NCI-H345 treated with DMSO at 0.1 percent for 48 hours (cell line): ENCODE data around the gene ZC3H12A.
"Not testable (repeated sequence)": the region's sequence is repeated elsewhere in the genome, so short reads cannot be mapped to it uniquely, and the experiment has no call there.

Source experiments
- DNase-seq: peaks from one replicate; lab custom pipeline; 2025; ENCODE audit not compliant: unreplicated experiment; lab: John Stamatoyannopoulos, UW

ZC3H12A gene

DNA sequence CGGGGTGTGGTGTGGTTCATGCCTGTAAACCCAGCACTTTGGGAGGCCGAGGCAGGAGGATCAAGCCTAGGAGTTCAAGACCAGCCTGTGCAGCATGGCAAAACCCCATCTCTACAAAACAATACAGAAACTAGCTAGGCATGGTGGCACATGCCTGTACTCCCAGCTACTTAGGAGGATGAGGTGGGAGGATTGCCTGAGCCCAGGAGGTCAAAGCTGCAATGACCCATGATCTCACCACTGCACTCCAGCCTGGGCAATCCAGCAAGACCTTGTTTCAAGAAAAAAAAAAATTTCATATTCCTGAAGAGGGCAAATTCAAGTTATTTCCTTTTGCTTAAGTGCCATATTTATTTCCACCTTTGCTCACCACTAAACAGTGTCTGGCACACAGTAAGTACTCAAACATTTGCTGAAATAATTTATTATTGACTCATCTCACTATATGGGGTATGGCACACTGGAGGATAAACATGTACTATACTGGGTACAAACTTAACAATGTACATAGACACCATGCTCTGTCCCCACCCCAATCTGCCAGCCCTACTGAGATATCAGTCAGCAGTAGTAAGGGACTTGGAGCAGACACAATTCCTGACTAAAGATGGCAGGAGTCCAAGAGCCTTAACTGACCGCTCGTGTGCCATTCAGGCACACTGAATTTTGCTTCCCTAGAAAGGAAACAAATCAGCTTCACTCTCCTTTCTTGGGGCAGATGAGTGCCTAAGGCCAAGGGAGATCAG, 24.7 kb downstream of the ZC3H12A start:
- DNase-seq: no peak

DNA sequence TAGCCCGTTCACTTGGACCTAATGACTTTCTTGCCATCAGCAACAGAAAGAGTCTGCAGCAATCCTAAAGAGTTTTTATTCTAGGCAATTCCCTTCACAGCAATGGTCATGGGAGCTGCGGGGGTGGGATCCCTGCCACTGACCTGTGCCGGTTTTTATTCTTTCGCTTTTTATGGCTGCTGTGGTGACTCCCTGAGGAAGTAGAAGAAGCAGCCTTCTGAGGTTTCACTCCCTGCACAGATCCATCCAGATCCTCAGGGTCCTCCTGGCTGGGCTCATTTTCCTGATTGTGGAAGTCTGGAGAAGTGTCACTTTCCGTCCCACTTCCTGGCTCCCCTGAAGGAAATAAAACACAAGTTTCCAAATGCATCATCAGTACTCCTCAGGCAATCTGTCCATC, 27.3 kb downstream of the ZC3H12A start:
- no peak for DNase-seq

DNA sequence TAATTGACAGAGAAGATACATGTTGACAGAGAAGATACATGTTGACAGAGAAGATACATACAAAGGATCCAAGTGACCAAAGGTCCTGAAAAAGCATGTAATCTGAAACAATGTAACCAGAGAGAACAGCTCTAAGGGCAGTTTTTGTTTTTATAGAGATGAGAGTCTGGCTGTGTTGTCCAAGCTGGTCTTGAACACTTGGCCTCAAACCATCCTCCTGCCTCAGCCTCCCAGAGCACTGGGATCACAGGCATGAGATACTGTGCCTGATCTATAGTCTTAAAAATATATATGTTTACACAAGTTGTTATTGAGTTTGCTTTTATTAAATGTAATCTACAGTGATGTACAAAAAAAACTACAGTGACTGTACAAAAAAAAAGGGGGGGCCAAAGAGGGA, 27.7 kb downstream of the ZC3H12A start:
- no peak for DNase-seq

DNA sequence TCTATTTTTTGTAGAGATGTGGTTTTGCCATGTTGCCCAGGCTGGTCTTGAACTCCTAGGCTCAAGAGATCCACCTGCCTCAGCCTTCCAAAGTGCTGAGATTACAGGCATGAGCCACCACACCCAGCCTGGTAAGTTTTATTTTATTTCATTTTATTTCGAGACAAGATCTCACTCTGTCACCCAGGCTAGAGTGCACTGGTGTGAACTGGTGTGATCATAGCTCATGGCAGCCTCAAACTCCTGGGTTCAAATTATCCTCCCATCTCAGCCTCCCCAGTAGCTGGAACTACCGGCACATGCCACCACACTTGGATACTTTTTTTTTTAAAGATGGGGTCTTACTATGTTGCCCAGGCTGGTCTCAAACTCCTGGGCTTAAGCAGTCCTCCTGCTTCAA, 28.4 kb downstream of the ZC3H12A start:
- not testable (repeated sequence) for DNase-seq

DNA sequence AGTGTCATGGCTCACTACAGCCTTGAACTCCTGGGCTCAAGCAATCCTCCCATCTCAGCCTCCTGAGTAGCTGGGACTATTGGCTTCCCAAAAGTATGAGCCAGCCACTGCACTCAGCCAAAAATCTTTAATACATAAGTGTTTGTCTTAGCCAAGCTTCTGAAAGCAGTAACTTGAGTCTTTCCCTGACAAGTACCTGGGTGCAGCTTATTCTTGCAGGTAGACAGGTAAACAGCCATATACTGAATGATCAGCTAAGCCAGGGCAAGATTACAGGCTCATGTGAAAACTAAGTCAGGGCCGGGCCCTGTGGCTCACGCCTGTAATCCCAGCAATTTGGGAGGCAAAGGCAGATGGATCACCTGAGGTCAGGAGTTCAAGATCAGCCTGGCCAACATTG, 32.4 kb downstream of the ZC3H12A start:
- DNase-seq: no peak

DNA sequence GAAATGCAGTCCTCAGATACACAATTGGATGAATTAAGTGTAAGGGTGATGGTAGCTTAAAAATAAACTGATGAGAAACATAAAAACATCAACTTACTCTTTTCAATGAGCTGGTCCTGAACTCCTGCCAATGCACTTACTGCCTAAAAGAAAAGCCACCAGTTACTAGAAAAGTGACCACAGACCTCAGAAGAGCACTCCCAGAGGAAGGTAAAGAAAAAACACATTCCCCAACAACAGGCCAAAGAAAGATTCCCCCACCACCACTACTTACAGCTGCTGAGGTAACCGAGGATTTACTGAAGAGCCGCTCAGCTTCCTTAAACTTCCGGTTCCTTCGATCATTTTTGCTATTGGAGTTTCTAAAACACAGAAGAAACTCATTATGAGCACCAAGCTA, 34.8 kb downstream of the ZC3H12A start:
- DNase-seq: no peak

DNA sequence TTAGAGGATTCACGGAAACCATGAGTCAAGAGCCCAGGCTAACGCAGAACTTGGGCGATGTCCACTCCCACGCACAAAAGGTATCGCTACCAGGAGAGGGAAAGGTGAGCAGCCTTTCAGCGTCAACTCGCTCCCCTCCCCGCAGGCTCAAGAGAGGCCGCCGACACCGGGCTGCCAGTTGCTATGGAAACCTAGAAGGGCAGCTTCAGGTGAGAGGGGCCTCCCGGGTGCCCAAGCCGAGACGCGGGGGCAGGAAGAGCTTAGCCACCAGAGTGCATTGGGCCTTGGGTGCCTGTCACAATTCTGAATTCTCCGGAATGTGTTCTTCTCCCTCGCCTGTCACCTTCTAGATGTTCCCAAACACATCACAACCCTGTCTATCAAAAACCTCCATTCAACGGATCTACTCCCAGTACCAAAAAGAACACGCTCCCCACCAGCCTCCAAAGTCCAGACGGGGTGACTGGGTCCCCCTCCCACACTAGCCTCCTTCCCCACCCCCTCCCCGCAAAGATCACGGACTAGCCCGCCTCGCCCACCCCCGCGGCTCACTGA, 39.5 kb downstream of the ZC3H12A start:
- DNase-seq: peak; percentile 15

DNA sequence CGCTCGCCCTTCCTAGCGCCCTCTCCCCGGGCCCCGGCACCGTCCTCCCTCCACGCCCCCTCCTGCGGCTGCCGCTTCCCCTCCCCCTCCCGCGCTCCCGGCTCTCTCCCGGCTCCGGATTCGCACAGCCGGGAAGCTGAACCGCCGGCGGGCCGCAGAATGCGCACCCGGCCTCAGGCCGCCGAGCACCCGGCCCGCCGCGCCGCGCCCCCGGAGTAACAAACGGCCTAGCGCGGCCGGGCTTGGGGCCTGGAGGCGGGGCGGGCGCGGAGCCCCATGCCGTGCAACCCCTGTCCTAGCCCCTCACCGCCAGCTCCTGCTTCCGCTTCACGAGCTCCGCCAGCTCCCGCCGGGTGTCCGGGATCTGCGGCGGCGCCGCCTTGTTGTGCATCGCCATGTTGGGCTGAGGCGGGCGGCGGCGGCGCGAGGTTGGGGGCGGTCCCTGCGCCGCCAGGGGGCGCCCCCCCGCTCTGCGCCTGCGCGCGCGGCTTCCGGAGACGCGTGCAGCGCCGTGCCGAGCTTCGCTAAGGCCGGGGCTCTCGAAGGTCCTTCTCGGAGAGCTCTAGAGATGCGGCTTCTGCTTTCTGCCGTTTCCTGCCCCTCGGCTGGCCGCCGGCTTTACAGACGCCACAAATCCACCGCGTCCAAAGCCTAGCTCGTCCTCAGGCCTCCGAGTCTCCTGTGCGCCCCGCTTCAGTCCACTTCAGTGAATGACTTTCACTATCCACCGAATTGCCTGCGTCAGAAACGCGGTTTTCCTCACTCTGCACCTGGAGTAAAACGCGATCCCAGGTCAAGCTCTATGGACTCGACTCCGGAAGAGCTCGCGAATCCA, 40.2 kb downstream of the ZC3H12A start, which contains the start of gene MEAF6:
Gene MEAF6 (minus strand): TSS at position 417 of the 835 bp plus-strand sequence. CDS start 20 bp downstream, at position 397.
- peak; percentile 81 for DNase-seq

DNA sequence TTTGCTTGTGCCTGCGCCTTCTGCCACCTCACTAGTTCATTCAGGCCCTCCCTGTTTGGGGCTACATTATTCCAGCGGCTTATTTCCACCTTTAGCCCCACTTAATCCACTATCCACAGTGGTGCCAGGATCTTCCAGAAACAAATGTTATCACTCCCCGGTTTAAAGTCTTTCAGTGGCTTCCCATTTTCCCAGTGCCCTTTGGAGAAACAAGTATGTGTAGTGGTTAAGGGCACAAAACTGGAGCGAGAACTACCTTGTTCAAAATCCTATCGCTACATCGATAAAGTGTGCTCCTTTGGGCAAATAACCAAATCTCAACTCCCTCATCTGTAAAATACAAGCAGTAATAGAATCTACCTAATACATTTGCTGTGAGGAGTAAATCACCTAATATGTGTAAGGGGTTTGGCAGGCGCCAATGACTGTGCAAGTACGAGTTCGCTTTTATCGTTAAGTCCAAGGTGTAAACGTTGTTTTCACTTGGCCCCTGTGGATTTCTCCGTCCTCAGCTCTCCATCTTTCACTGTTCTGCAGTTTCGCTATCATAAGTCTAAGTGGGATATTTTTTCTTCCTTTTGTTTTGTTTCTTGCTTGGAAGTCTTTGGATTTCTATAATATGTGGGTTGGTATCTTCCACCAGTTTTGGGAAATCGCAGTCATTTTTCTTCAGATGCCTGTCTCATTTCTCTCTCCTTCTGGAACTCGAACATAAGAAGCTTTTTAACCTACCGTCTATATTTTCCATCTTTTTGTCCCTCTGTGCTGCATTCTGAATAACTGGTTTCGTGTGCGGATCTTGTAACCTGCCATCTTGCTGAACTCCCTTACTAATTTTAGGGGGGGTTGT, 41.0 kb downstream of the ZC3H12A start:
- DNase-seq: no peak

DNA sequence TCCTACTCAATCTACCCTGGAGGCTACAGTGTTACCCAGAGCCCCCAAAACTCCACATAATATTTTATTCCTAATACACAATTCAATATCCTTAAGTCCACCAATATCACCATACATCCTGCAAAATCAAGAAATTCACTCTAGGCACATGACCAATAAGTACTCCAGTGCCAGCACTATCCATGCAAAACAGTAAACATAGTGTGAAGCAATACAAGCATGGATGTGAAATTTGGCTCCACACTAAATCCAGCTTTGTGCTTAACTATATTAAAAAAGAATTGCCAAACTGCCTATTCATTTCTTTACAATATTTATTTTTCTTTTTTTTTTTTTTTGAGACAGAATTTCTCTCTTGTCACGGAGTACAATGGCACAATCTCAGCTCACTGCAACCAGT, 43.2 kb downstream of the ZC3H12A start:
- no peak for DNase-seq

DNA sequence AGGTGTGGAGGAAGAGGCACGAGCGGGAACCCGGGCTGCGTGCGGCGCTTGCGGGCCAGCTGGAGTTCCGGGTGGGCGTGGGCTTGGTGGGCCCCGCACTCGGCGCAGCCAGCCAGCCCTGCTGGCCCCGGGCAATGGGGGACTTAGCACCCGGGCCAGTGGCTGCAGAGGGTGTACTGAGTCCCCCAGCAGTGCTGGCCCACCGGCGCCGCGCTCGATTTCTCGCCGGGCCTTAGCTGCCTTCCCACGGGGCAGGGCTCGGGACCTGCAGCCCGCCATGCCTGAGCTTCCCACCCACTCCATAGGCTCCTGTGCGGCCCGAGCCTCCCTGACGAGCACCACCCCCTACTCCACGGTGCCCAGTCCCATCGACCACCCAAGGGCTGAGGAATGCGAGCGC, 43.9 kb downstream of the ZC3H12A start:
- not testable (repeated sequence) for DNase-seq

DNA sequence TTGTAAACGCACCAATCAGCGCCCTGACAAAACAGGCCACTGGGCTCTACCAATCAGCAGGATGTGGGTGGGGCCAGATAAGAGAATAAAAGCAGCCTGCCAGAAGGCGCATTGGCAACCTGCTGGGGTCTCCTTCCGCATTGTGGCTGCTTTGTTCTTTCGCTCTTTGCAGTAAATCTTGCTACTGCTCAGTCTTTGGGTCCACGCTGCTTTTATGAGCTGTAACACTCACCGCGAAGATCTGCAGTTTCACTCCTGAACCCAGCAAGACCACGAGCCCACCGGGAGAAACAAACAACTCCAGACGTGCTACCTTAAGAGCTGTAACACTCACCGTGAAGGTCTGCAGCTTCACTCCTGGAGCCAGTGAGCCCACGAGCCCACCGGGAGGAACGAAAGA, 44.5 kb downstream of the ZC3H12A start:
- not testable (repeated sequence) for DNase-seq

DNA sequence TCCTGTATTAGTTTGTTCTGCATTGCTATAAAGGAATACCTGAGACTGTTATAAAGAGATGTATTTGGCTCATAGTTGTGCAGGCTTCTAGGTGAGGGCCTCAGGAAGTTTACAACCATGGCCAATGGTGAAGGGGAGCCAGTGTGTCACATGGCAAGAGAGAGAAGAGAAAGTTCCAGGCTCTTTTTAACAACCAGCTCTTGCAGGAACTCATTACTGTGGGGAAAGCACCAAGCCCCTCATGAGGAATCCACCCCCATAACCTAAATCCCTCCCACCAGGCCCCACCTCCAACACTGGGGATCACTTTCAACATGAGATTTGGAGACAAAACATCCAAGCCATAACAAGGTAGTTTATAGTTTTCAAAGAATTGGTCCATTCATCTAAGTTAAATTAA, 45.2 kb downstream of the ZC3H12A start:
- no peak for DNase-seq

DNA sequence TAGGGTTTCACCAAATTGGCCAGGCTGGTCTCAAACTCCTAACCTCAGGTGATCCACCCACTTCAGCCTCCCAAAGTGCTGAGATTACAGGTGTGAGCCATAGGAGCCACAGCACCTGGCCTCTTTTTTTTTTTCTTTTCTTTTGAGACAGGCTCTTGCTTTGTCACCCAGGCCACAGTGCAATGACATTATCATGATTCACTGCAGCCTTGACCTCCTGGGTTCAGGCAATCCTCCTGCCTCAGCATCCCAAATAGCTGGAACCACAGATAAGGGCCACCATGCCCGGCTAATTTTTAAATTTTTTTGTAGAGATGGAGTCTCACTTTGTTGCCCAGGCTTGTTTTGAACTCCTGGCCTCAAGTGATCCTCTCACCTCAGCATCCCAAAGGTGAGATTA, 55.5 kb downstream of the ZC3H12A start:
- not testable (repeated sequence) for DNase-seq

DNA sequence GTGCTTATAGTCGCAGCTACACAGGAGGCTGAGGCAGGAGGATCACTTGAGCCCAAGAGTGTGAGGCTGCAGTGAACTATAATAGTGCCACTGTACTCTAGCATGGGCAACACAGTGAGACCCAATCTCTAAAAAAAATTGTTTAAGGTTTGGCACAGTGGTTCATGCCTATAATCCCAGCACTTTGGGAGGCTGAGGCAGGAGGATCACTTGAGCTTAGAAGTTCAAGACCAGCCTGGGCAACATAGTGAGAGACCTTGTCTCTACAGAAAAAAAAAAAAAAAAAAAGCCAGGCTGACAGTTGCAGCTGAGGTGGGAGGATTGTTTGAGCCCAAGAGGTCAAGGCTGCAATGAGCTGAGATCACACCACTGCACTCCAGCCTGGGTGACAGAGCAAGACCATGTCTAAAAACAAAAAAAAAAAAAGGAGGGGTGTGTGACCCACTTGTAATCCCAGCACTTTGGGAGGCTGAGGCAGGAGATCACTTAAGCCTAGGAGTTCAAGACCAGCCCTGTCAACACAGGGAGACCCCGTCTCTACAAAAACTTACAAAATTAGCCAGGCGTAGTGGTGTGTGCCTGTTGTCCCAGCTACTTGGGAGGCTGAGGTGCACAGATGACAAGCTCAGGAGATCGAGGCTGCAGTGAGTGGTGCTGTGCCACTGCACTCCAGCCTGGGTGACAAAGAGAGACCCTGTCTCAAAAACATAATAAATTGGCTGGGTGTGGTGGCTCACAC, 58.2 kb downstream of the ZC3H12A start:
- DNase-seq: not testable (repeated sequence)

DNA sequence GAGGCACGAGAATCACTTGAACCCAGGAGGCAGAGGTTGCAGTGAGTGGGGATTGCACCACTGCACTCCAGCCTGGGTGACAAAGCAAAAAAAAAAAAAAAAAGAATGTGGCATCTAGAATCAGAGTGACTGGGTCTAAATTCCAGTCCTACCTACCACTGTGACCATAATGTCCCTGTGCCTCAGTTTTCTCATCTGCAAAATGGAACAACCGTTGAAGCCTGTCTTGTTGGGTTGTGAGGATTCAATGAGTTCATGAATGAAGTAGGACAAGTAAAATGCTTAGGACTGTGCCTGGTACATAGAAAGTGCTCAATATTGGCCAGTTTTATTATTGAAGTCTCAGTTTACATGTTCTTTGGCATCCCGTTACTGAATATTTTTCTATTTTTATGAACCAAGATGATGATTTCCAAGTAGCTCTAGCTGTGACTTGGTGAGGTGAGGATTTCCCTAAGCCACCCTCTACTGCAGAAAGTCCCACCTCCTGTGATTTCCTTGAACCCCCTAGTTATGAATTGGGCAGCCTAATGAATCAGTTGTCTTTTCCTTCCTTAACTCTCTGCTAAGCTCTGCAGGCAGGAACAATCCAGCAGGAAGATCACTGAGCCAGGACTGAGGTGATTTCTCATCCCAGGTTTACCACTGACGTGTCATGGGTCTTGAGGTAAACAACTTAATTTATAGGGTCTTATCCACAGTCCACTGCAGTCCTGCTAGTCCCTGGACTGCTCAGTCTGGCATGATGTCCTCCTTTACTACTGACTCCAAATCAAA, 59.1 kb downstream of the ZC3H12A start:
- no peak for DNase-seq
